SKM-1 treated with dmso at 0.1 percent for 144 hours (cell line): ENCODE results near the gene MUSK.
"Not testable (repeated sequence)": the region's sequence is repeated elsewhere in the genome, so short reads cannot be mapped to it uniquely, and the experiment has no call there.

Experiments
- DNase-seq: peaks from one replicate; lab custom pipeline; 2025; ENCODE audit not compliant: unreplicated experiment; lab: John Stamatoyannopoulos, UW

The MUSK gene

DNA sequence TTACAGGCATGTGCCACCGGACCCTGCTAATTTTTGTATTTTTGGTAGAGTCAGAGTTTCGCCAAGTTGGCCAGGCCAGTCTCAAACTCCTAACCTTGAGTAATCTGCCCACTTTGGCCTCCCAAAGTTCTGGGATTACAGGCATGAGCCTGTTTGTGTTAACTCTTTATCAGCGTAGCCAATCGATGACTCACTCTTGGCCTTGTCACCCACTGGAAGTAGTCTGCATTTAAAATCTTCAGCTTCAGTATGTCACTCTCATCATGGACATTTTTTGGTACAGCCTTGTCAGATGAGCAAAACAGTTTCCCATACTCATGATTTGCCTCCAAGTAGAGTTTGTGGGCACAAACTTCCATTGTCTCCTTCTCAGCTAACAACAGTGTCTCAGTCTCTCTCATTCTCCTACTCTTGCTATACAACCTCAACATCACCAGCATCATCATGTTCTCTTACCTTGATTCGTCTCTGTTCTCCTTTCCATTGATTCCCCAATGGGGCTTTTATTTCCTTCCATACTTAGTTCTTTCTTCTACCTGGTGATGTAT, 22.5 kb downstream of the MUSK start:
- no peak for DNase-seq

DNA sequence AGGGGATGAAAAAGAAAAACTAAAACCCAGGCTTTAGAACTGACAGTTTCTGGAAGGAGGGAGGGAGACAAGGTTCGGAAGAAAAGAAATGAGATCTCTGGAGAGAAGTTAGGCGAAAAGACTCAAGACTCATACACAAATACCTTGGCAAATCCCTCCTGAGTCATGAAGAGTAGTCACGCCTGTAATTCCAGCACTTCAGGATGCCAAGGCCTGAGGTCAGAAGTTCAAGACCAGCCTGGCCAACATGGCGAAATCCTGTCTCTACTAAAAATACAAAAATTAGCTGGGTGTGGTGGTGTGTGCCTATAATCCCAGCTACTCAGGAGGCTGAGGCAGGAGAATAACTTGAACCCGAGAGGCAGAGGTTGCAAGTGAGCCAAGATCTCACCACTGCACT, 27.3 kb downstream of the MUSK start:
- not testable (repeated sequence) for DNase-seq

- DNase-seq: no peak
Measured at GRCh38 chr9:110700953-110701352, 32.4 kb downstream of the MUSK start.

- no peak for DNase-seq
Measured at GRCh38 chr9:110703669-110704068, 35.1 kb downstream of the MUSK start.

DNA sequence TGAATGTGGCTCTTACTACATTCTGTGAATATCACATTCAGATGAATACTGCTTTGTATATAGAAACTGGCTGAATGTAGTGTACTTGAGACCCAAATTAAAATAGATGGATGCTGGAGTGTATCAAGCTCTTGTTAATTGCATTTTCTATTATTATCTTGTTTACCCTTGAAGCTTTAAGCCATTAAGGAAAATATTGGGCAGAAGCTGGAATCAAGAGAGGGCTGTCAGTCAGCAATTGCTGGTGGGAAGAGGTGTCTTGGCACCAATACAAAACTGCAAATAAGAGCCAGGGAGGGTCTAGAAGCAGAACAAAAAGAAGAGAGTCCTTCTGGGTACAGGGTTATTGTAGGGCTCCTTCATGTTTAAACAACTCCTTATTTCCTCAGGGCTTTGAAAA, 38.8 kb downstream of the MUSK start:
- no peak for DNase-seq

GRCh38 chr9:110710420-110710819, 41.8 kb downstream of the MUSK start:
- DNase-seq: no peak

GRCh38 chr9:110712955-110713354, 44.4 kb downstream of the MUSK start:
- DNase-seq: no peak

DNA sequence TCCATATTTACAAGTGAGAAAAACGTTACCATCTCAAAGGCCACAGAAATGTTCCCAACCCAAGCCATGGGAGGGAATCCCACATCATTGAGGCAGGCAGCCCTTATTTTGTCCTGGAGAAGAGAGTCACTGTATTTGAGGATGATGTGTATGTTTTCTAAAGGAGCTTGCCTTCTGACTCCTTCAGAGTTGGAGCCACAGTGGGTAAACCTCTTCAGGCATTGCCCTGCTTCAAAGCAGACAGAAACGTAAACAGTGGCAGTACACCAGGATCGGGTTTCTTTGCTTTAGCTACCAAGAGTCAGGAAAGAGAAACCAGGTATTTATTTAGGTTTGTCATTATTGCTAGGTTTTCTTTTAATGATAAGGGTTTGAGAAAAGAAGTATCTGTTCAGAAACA, 45.7 kb downstream of the MUSK start:
- DNase-seq: no peak

DNA sequence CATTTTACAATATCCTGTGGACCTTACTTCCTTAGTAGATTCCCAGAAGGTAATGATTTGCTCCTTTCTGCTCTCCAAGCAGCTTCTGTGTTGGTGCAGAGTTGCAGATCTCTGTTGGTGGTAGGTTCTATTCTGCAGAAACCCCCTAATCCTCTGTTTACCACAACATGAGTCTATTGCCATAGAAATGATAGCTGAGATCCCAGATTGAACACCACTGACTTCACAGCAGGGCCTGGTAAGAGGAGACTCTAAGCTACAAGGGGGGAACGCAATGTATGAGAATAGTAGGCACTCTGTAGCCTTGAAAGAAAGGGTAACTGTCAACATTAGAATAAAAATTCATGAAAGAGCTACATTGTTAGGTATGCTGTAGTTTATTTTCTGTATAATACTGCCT, 59.5 kb downstream of the MUSK start:
- DNase-seq: no peak

DNA sequence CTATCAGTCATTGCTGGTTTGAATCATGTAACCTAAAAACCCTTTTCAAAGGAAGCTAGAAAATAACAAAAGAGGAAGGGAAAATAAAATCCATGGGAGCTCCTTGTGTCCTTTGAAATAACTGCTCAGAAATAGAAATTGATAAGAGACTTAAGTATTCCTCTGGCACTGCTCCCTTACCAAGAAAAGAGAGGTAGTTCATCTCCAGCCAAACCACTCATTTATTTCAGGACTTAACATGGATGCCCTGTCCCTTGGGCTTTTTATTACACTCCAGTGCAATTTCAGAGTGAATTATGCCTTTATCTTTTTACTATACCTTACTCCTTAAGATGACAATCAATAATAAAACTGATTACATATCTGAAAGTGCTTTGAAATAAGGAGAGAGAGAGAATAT, 61.0 kb downstream of the MUSK start:
- no peak for DNase-seq

DNA sequence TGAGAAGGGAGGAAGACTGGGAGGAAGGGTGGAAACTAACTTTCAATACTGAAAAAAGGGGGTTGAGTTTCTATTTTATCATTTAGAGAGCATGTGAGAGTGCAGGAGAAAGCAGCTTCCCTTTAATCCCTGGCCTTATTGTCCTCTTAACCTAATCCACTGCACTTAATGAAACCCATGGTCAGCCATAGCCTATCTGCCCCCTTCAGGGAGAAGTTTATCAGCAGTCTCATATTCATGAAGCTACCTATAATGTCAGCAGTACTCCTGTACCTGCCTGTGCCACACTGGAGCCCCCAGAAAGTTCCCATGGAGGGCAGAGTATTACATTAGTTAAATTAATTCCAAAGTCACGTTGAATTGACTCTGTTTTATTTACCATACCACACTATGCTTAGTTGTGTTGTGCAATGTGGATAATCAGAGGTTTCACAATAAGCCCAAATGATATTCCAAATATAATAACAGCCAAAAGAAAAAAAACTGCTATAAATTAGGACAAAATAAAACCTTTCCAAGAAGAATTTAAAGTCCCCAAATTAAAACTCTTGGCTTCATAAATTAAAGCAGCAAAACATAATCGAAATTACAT, 62.9 kb downstream of the MUSK start:
- DNase-seq: no peak

GRCh38 chr9:110738982-110739381, 70.4 kb downstream of the MUSK start:
- no peak for DNase-seq

DNA sequence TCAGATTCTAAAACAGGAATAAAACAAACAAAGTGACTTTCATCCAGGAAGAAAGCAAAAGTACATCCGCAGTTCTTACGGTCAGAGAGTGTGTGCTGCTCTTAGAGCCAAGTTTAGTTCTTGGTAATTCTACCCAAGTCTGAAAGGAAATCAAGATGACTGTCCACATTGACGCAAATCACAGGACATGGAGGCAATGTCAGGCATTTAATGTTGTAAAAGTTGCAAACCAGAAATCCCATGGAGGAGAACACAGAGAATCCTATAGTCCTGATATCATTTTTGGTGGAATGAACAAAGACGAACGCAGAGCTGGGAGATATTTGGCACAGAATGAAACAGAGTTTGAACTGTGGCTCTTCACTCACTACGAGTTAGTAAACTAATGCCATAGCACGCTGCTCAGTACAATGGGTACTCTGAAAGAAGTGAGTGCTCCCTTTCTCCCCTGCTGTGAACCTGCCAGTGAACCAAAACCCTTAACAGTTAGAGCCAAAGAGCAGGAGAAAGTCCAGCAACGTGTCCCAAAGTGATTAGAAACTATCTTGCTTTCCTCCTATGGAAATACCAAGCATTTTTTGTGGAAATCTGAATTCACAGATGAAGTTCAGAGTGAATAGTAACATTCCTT, 74.3 kb downstream of the MUSK start:
- no peak for DNase-seq

DNA sequence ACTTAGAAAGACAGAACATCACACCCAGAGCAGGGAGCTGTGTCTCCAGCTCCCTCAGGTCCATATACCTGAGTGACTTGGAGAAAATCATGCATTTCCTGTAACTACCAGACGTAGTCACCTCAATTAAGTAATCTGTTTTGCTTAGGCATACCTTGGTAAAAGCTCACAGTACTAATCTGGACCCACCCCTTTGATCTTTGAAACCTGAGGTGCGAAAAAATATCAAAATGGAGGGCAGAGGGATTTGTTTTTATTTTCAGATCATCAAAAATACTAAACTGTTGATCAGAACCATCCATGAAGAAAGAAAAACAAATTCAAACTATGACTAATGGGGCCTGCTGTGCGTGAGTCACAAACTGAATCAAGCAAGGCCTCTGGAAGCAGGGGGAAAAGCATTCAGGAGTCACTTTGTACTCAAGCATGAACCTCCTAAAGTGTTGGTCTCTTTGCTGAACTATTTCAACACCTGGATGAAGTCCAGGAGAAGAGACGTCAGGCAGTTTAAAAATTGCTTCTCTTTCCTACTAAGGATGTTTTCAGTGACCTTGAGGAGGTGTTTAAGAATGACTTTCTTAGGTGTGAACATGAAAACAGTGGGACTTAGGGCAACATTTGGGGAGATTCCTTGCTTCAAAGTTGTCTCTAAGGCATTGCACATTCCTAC, 76.3 kb downstream of the MUSK start:
- DNase-seq: no peak

- no peak for DNase-seq
Measured at GRCh38 chr9:110745676-110746075, 77.1 kb downstream of the MUSK start.

DNA sequence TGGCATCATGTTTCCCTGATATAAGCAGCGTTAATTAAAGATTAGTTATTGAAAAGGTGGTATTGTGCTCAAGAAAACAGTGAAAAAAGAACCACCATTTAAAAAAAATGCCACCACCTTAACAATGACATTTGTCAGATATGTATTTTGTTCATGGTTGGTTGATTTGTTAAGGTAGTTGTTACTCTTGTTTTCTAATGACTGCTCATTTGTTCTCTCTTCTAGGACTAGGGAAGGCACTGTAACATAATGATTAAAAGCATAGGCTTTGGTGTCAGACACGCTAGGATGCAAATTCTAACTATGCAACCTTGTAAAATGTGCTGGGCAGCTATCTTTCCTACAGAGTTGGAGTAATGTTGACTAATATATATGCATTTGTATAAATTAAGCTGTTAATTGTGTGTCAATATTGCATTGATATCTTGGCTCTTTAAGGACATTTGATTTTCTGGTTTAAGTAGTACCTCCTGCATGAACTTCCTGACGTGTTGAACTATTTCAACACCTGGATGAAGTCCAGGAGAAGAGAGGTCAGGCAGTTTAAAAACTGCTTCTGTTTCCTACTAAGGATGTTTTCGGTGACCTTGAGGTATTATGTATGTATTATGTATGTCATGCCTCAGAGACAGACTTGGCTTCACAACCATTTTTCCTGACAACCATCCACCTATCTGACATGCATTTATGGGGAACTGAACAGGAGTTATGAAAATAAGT, 77.8 kb downstream of the MUSK start:
- no peak for DNase-seq

- no peak for DNase-seq
Measured at GRCh38 chr9:110748251-110748893, 79.8 kb downstream of the MUSK start.

DNA sequence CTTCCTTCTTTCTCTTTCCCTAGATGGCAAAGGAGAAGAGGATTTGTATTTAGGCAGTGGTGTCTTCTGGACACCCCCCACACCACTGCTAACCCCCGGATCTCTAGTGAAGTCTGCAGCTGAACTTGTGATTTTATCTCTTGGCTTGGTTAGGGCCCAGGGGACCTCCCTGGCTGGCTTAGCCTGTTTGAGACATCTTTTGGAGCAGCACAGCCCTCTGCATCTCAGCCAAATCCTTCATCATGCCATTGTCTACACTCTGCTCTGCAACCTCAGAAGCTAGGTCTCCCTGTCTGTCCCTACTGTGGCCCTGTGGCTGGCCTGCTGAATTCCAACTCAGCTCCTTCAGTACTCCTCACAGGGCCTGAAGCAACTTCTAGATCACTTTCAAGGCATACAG, 81.7 kb downstream of the MUSK start:
- no peak for DNase-seq

DNA sequence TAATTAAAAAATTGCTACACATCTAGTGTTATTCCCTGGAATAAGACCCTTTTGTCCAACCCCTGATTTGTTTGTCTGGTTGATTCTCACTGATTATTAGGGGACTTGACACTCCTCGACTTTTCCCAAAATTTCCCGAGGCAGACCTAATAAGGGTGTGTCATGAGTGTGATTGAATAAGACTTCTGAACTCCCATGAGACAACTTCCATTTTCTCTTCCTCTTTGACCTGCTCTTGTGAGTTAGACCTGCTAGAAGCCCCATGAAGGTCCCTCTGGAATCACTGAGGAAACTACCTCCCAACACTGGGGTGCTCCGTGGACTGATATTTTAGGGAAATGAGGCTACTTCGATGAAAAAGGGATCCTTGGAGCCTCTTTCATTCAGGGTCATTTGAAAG, 83.4 kb downstream of the MUSK start:
- DNase-seq: no peak

GRCh38 chr9:110752766-110753165, 84.2 kb downstream of the MUSK start:
- DNase-seq: no peak

DNA sequence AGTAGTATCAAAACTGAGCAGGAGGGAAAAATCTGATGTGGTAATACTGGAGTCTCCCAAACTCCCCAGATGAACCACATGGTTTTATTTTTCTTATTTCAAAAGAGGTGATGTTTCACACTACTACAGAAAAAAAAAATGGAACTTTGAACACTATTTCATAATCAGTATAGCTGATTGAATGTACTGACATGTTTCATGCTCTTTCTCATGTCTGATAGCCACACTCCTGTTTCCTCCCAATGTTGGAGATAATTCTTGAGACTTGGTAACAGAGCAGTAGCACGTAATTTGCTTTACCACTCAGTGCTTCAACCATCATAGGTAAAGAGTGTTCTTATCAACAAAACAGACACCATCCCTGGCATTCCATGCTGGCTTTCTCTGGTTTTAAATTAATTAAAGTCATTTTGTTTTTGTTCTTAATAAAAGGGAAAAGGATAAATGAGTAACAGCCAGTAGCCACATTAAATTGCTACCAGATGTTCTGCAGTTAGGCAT, 85.2 kb downstream of the MUSK start:
- DNase-seq: no peak
